Ectodermal cell (in vitro differentiated cells): ENCODE measurements around the gene KLF6. TPM values are rescaled to one million over a fixed set of nuclear protein-coding genes. Genes with fewer than 3 reads are reported as not detected.

Experiments used
- H3K27ac ChIP-seq: 2 replicates; pipeline ENCODE4 v1.7.0; 2013; ENCODE audit warnings: mild to moderate bottlenecking, low read depth, low read length; ENCODE audit not compliant: insufficient read depth, poor library complexity, severe bottlenecking
- H3K27me3 ChIP-seq: 2 replicates; pipeline ENCODE4 v1.7.0; 2013; ENCODE audit warnings: mild to moderate bottlenecking, low read length; ENCODE audit not compliant: insufficient read depth, control insufficient read depth, poor library complexity, severe bottlenecking
- H3K36me3 ChIP-seq: one replicate; pipeline ENCODE4 v1.7.0; 2013; ENCODE audit warnings: low read length; ENCODE audit not compliant: control insufficient read depth, insufficient read depth
- H3K4me1 ChIP-seq: one replicate; pipeline ENCODE4 v1.7.0; 2013; ENCODE audit warnings: low read length; ENCODE audit not compliant: control insufficient read depth, insufficient read depth
- H3K4me3 ChIP-seq: 2 replicates; pipeline ENCODE4 v1.7.0; 2013; ENCODE audit warnings: low read depth, low read length, control low read depth; ENCODE audit not compliant: insufficient read depth
- H3K9me3 ChIP-seq: 2 replicates; pipeline ENCODE4 v1.7.0; 2013; ENCODE audit warnings: mild to moderate bottlenecking, low read length, moderate library complexity; ENCODE audit not compliant: control insufficient read depth
- WGBS, 2 experiments: methylation state at CpG; one replicate each; pipeline ENCODE4 v1.1.7; 2013; ENCODE audit warnings: missing lambda C conversion rate in 2 of 2; 5-methylcytosine and 5-hydroxymethylcytosine counted together
- polyA plus RNA-seq, 4 experiments: library from polyadenylated mRNA; stranded (reverse); fragments of 50-300 nt; gene quantifications; one replicate each; pipeline ENCODE4 v1.2.3, GENCODE V29; 2013

KLF6 gene
- 22.0 TPM for polyA plus RNA-seq (2013, experiment 1 of 4)
- 18.0 TPM for polyA plus RNA-seq (2013, experiment 2 of 4)
- polyA plus RNA-seq (2013, experiment 3 of 4), result 16.2 TPM
- polyA plus RNA-seq (2013, experiment 4 of 4), result 15.5 TPM

DNA sequence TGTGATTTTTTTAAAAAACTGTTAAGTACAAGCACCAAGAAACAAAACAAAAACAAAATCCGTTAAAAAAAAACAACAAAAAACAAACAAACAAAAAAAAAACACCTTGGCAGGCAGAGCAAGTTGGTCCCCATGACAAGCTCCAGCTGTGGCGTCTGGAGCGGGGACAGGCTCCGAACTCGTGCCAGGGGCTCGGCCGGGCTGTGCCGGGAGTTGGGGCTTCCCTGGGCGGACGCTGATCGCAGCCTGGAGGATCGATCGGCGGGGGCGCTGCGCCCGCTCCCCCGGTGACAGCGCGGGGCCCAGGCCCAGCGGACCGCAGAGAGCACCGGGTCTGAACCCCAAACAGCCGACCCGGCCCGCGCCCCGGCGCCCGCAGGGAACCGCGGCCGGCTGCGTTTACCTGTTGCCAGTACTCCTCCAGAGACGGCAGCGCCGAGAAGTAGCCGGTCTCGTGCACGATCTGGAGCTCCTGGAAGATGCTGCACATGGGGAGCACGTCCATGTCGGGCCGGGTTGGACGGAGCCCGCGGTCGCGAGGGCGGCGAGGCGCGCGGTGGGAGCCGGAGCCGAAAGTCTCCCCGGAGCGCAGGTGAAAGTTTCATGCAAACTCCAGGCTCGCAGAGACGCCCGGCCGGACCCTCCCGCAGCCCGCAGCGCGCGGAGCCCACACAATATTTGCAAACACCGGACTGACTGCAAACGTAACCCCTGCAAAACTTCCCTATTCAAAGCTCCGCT, at the start of gene KLF6:
Gene KLF6, minus strand, starts transcription at position 700 of the 741 bp plus-strand sequence. Its CDS starts 195 bp downstream, at position 505.
- peak within 1 kb of the TSS; percentile 96 for H3K27ac ChIP-seq
- H3K36me3 ChIP-seq, result peaks cover 24% of the 10 kb centered on the region
- peak within 1 kb of the TSS; percentile 89 for H3K4me3 ChIP-seq
- H3K4me1 ChIP-seq, result peaks cover 16% of the 10 kb centered on the region
- H3K27me3 ChIP-seq, result peaks cover 10% of the 10 kb centered on the region
- 0% methylated on average over 68 to 69 of the region's 69 CpGs for WGBS, 2 experiments
- H3K9me3 ChIP-seq, result no peaks in the 10 kb centered on the region

DNA sequence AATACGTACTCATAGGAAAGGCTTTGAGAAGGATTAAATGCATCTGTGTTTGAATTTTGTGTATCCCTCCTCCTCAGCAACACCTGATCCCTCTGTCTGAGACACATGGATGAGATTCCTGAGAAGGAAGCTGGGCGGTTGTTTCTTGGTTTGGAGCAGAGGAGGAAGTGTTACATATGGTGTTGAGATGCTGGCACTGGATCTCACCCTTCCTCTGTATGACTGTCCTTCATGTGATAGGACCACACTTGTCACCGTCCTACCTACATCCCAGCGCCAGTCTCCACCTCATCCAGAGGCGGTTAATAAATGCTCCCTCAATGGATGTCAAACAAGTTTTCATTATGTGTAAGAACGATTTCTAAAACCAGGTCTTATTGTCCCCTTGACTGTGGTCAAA, 49.4 kb upstream of the KLF6 start:
- Histone ChIP-seq H3K27me3 (no peaks in the 10 kb centered on the region), H3K4me3 (no peak overlapping the region), H3K4me1 (peaks cover 6% of the 10 kb centered on the region), H3K36me3 (no peaks in the 10 kb centered on the region), H3K9me3 (no peaks in the 10 kb centered on the region), H3K27ac (no peak overlapping the region)
- 94 to 96% methylated on average over 6 of the region's 6 CpGs for WGBS, 2 experiments

DNA sequence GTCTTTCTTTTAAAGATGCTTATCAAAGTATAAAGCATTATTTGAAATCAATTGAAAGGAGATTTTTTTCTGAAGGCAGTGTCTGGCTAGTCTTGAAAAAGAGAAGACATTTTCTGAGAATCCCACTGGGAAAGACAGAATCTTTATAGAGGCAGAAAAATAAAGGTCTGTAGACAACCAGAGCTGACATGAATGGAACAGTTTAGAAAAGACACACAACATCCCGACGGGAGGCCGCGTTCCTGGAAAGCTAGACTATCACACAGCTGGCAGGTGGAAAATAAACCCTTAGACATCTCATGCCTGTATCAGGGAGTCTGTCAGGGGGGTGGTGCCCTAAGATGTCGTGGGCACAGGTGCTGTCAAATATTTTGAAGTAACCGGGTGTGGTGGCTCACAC, 48.0 kb upstream of the KLF6 start:
- Histone ChIP-seq H3K9me3 (no peaks in the 10 kb centered on the region), H3K36me3 (no peaks in the 10 kb centered on the region), H3K27me3 (no peaks in the 10 kb centered on the region), H3K4me1 (peaks cover 6% of the 10 kb centered on the region), H3K4me3 (no peak overlapping the region), H3K27ac (no peak overlapping the region)
- 95 to 98% methylated on average over 6 of the region's 6 CpGs for WGBS, 2 experiments

DNA sequence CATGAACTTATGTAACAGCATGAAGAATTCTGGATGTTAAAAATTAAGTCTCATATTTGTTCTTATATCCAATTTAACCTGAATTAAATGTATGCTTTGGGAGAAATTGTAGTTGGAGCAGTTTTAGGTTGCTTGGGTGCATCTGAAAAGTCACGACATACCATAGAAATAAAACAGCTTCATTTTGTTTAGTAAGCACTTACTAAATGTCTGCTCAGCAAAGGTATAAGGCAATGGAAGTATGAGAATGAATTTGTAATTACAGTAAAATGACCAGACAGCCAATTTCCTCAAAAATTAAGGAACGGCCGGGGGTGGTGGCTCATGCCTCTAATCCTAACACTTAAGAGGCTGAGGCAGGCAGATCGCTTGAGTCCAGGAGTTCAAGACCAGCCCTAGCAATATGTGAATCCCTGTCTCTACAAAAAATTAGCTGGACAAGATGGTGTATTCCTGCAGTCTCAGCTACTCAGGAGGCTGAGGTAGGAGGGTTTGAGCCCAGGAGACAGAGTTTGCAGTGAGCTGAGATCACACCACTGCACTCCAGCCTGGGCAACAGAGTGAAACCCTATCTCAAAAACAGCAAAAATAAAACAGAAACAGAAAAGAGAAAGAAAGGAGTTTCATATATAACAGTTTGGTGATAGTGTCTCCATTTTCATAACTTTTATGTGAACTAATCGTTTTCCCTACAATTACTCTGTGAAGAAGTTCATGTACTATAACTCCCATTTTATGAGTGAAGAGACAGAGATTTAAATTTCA, 47.2 kb upstream of the KLF6 start:
- H3K4me1 ChIP-seq, result peaks cover 6% of the 10 kb centered on the region
- WGBS, 2 experiments, result 90 to 94% methylated on average over 4 to 5 of the region's 5 CpGs
- H3K36me3 ChIP-seq, result no peaks in the 10 kb centered on the region
- no peak overlapping the region for H3K27ac ChIP-seq
- no peak overlapping the region for H3K4me3 ChIP-seq
- H3K27me3 ChIP-seq, result no peaks in the 10 kb centered on the region
- no peaks in the 10 kb centered on the region for H3K9me3 ChIP-seq

DNA sequence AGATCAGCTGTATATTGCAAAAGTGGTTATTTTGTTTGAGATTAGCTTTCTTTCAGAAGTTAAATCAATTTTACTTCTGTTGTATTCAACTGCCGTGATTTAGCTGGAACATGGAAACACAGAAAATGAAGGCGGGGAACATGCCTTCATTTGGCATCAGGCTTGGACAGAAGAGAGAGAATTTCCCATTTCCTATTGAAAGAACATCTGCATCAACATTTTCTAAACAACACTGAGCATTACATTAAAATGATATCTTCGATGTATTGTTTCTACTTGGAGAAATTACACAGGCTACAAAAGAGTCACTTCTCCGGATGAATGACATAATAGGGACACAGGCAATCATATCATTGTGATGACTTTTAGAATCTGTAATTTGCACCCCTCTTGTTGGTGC, 46.6 kb upstream of the KLF6 start:
- H3K27ac ChIP-seq, result no peak overlapping the region
- WGBS, 2 experiments, result 96 to 99% methylated on average over 4 of the region's 4 CpGs
- no peak overlapping the region for H3K4me3 ChIP-seq

DNA sequence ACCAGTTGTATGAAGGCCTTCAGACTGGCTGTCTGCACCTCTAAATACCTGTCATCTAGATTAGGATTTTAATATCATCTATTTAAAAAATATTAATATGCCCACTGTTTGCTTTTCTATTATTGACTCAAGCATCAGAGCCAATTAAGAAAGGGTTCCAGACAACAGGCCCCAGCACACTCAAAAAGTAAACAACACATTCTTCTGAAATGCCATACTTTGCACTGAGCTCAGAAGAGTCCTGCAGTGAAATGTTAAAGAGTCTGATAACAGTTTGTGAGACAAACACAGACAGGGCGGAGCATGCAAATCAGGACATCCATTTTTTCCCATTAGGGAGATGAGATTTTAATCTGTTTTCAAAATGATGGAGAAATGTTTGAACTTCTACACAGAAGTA, 45.9 kb upstream of the KLF6 start:
- Histone ChIP-seq H3K4me3 (no peak overlapping the region), H3K27me3 (no peaks in the 10 kb centered on the region), H3K9me3 (no peaks in the 10 kb centered on the region), H3K27ac (no peak overlapping the region), H3K4me1 (peaks cover 6% of the 10 kb centered on the region), H3K36me3 (no peaks in the 10 kb centered on the region)
- 100% methylated on average over 1 of the region's 1 CpG for WGBS, 2 experiments

More for the DNA sequence above, 46.6 kb upstream of the KLF6 start:
- H3K36me3 ChIP-seq, result no peaks in the 10 kb centered on the region
- H3K27me3 ChIP-seq, result no peaks in the 10 kb centered on the region
- no peaks in the 10 kb centered on the region for H3K9me3 ChIP-seq
- H3K4me1 ChIP-seq, result peaks cover 6% of the 10 kb centered on the region

DNA sequence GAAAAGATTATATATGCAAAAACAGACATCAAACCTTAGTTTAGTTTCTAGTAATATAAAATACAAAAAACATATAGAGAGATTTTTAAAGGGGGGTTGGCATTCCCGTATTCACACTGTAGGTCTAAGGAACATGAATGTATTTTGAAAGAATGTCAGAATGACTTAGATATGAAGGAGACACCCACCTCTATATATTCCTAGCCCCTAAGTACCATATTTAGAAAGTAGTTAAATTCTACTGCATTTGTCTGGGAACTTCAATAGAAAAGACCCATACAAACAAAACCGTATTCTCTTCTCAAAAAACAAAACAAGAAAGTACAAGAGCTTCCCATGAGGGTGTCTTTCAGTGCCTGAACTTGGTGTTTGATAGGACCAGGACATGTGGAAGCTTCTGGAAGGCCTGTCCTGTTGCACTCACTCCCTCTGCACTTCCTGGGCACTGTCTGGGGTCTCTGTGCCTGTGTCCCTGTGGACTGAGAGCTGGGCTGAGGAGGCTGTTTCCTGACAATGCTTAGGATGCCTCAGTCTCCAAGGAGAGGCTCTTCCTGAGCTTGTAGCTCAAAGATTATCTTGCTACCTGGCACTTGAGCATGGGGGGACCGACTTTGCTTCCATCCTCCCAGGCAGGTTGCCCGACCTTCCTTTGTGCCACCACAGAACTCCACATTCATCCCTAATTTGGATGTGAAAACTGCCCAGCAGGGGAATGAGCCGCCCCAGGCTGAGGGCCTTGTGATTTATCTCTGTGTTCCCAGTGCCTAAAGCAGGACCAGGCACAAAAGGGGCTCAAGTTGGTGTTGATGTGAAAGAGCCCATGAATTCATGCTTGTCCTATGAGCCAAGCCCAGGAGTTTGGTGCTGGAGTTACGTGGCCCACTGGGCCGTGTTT, 44.4 kb upstream of the KLF6 start:
- no peaks in the 10 kb centered on the region for H3K27me3 ChIP-seq
- no peak overlapping the region for H3K27ac ChIP-seq
- no peaks in the 10 kb centered on the region for H3K36me3 ChIP-seq
- 35 to 45% methylated on average over 6 of the region's 7 CpGs for WGBS, 2 experiments
- no peaks in the 10 kb centered on the region for H3K9me3 ChIP-seq
- H3K4me1 ChIP-seq, result peaks cover 6% of the 10 kb centered on the region
- no peak overlapping the region for H3K4me3 ChIP-seq

DNA sequence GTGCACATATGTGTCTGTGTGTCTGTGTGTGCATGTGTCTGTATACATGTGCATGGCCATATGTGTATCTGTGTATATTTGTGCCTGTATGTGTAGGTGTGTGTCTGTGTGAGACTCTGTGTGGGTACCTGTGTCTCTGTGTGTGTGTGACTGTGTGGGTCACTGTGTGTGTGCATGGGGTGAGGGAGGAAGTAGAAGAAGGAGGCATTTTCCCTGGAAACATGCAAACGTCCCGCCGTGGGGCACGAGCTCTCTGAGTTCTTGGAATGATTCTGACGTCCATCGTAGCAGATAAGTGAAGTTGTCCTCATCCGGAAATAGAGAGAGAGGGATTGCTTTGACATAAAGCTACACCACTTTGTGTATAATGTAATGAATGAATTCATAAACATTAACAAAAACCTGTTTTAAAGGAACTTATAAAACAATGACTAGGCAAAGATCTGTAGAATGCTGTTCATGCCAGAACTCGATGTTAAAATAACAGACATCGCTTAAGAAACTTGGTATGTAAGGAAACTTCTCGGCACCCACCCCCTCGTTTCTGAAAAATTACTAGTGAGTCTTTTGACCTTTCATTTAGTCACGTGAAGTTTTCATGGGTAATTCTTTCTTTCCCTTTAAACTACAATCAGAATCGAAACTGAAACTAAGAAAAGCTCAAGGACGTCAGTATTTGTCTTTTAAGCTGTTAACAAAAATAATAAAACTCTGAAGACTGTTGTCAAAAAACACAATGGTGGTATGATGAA, 43.6 kb upstream of the KLF6 start:
- Histone ChIP-seq H3K4me1 (peaks cover 6% of the 10 kb centered on the region), H3K36me3 (no peaks in the 10 kb centered on the region), H3K27me3 (no peaks in the 10 kb centered on the region), H3K4me3 (no peak overlapping the region), H3K27ac (no peak overlapping the region), H3K9me3 (no peaks in the 10 kb centered on the region)
- WGBS, 2 experiments, result 91 to 92% methylated on average over 11 to 12 of the region's 14 CpGs

DNA sequence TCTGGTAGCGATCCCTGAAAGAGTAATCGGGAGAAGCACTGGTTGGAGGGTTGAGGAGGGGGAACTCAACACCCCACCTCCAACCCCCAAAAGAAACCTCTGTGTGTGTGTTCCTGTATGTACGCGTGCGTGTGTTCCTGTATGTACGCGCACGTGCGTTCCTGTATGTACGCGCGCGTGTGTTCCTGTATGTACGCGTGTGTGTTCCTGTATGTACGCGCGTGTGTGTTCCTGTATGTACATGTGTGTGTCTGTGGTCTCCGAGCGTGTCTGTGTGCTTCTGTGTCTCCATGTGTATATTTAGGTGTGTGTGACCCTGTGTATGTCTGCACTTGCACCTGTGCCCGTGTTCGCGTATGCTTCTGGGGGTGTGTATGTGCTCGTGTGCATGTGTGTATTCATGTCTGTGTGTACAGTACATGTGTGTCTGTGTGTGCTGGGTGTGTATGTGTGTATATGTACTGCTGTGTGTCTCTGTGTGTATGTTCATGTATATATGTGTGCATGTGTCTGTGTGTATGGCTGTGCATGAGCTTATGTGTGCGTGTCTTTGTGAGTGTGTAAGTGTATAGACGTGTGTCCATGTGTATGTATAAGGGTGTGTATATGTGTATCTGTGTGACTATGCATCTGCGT, 42.9 kb upstream of the KLF6 start:
- H3K27me3 ChIP-seq, result no peaks in the 10 kb centered on the region
- H3K27ac ChIP-seq, result no peak overlapping the region
- H3K4me1 ChIP-seq, result peaks cover 6% of the 10 kb centered on the region
- H3K9me3 ChIP-seq, result no peaks in the 10 kb centered on the region
- no peaks in the 10 kb centered on the region for H3K36me3 ChIP-seq
- no peak overlapping the region for H3K4me3 ChIP-seq
- WGBS, 2 experiments, result 95 to 96% methylated on average over 27 of the region's 27 CpGs
